GM12874 (cell line): Measurements from ENCODE around the gene HOXB2.

ENCODE experiments used
- CTCF ChIP-seq: IDR thresholded peaks from 2 replicates; pipeline ENCODE4 v1.5.1; 2011; ENCODE audit warnings: low read depth, mild to moderate bottlenecking, control low read depth, low read length, moderate library complexity; ENCODE audit not compliant: insufficient read depth

HOXB2 gene

GRCh38 chr17:48499735-48500434, 45.0 kb downstream of the HOXB2 start:
- no peak for TF ChIP-seq CTCF

GRCh38 chr17:48499248-48499647, 45.7 kb downstream of the HOXB2 start:
- no peak for TF ChIP-seq CTCF

- TF ChIP-seq CTCF: no peak
These were observed 46.6 kb downstream of the HOXB2 start for GRCh38 chr17:48498164-48498850.

- TF ChIP-seq CTCF: no peak
These were observed 47.8 kb downstream of the HOXB2 start for GRCh38 chr17:48497103-48497502.

- no peak for TF ChIP-seq CTCF
These were observed 50.6 kb downstream of the HOXB2 start for GRCh38 chr17:48494335-48494734.
